Trophoblast cell (in vitro differentiated cells and primary cell): ENCODE data around the gene CSTF1.

Source experiments
- DNase-seq, 2 donors: peaks; one replicate each; pipeline ENCODE4 v3.0.0-alpha.2; 2016
- H2AFZ ChIP-seq: 2 replicates; pipeline ENCODE4 v1.6.1; 2013; ENCODE audit warnings: low read length, moderate library complexity, mild to moderate bottlenecking; ENCODE audit not compliant: insufficient read depth, poor library complexity
- H2AK5ac ChIP-seq: 2 replicates; pipeline ENCODE4 v1.6.1; 2013; ENCODE audit warnings: mild to moderate bottlenecking, low read length
- H2BK120ac ChIP-seq: 2 replicates; pipeline ENCODE4 v1.6.1; 2013; ENCODE audit warnings: low read length, mild to moderate bottlenecking, moderate library complexity; ENCODE audit not compliant: insufficient read depth, poor library complexity
- H2BK12ac ChIP-seq: 2 replicates; pipeline ENCODE4 v1.6.1; 2013; ENCODE audit warnings: mild to moderate bottlenecking, low read length, moderate library complexity
- H2BK5ac ChIP-seq: 2 replicates; pipeline ENCODE4 v1.6.1; 2013; ENCODE audit warnings: low read length, low read depth, moderate library complexity, mild to moderate bottlenecking; ENCODE audit not compliant: poor library complexity
- H3K14ac ChIP-seq: 2 replicates; pipeline ENCODE4 v1.6.1; 2013; ENCODE audit warnings: mild to moderate bottlenecking, low read length
- H3K18ac ChIP-seq: 2 replicates; pipeline ENCODE4 v1.6.1; 2013; ENCODE audit warnings: mild to moderate bottlenecking, low read length
- H3K23ac ChIP-seq: 2 replicates; pipeline ENCODE4 v1.6.1; 2013; ENCODE audit warnings: low read length
- H3K27ac ChIP-seq: 2 replicates; pipeline ENCODE4 v1.5.1; 2013; ENCODE audit warnings: low read depth, mild to moderate bottlenecking, inconsistent platforms, low read length, moderate library complexity
- H3K27me3 ChIP-seq: 2 replicates; pipeline ENCODE4 v1.6.1; 2013; ENCODE audit warnings: inconsistent platforms, mild to moderate bottlenecking, low read length, moderate library complexity; ENCODE audit not compliant: insufficient read depth
- H3K36me3 ChIP-seq, 2 experiments: 1 replicate in 1 of 2; 2 replicates in 1 of 2; pipeline ENCODE4 v1.6.1; 2013; ENCODE audit warnings: low read length in 2 of 2, mild to moderate bottlenecking in 2 of 2, moderate library complexity in 1 of 2; ENCODE audit not compliant: insufficient read depth in 2 of 2, control insufficient read depth in 1 of 2
- H3K4ac ChIP-seq: 2 replicates; pipeline ENCODE4 v1.6.1; 2013; ENCODE audit warnings: low read depth, mild to moderate bottlenecking, low read length, moderate library complexity
- H3K4me1 ChIP-seq, 2 experiments: 1 replicate in 1 of 2; 2 replicates in 1 of 2; pipeline ENCODE4 v1.6.1; 2013; ENCODE audit warnings: low read length in 2 of 2, mild to moderate bottlenecking in 2 of 2, moderate library complexity in 1 of 2; ENCODE audit not compliant: insufficient read depth in 2 of 2, control insufficient read depth in 1 of 2
- H3K4me2 ChIP-seq: 2 replicates; pipeline ENCODE4 v1.6.1; 2013; ENCODE audit warnings: inconsistent platforms, mild to moderate bottlenecking, low read length, moderate library complexity
- H3K4me3 ChIP-seq: 2 replicates; pipeline ENCODE4 v1.5.1; 2013; ENCODE audit warnings: mild to moderate bottlenecking, low read depth, low read length, inconsistent platforms
- H3K79me1 ChIP-seq: one replicate; pipeline ENCODE4 v1.6.1; 2013; ENCODE audit warnings: low read length
- H3K79me2 ChIP-seq: 2 replicates; pipeline ENCODE4 v1.6.1; 2013; ENCODE audit warnings: low read length, mild to moderate bottlenecking; ENCODE audit not compliant: control insufficient read depth, insufficient read depth, poor library complexity
- H3K9ac ChIP-seq: 2 replicates; pipeline ENCODE4 v1.6.1; 2013; ENCODE audit warnings: mild to moderate bottlenecking, low read length
- H3K9me3 ChIP-seq: 2 replicates; pipeline ENCODE4 v1.6.1; 2013; ENCODE audit warnings: low read depth, mild to moderate bottlenecking, control low read depth, inconsistent platforms, low read length; ENCODE audit not compliant: insufficient read depth
- H4K12ac ChIP-seq: 2 replicates; pipeline ENCODE4 v1.6.1; 2013; ENCODE audit warnings: low read depth, mild to moderate bottlenecking, low read length, moderate library complexity
- H4K8ac ChIP-seq: 2 replicates; pipeline ENCODE4 v1.6.1; 2013; ENCODE audit warnings: low read depth, mild to moderate bottlenecking, low read length, moderate library complexity
- H4K91ac ChIP-seq: one replicate; pipeline ENCODE4 v1.6.1; 2013; ENCODE audit warnings: low read depth, mild to moderate bottlenecking, low read length, moderate library complexity
- WGBS: extraction: QIAGEN DNeasy Blood & Tissue Kit; methylation state at CpG from one replicate; pipeline ENCODE4 v1.1.7; 2013; ENCODE audit warnings: missing lambda C conversion rate; ENCODE audit not compliant: insufficient read length, insufficient coverage; ENCODE audit errors: extremely low coverage; 5-methylcytosine and 5-hydroxymethylcytosine counted together

CSTF1 gene

GRCh38 chr20:56383334-56383733 lies 9.1 kb upstream of the CSTF1 start:
- Histone ChIP-seq H2BK120ac (no peak overlapping the region), H2AK5ac (no peak overlapping the region), H2AFZ (no peak overlapping the region), H3K27me3 (no peaks in the 10 kb centered on the region), H4K12ac (no peak overlapping the region), H3K18ac (no peak overlapping the region), H3K4me1 (no peaks in the 10 kb centered on the region), H3K9ac (peak overlapping the region; percentile 25), H3K27ac (no peak overlapping the region), H3K4me3 (no peak overlapping the region), H3K4me2 (no peak overlapping the region), H3K14ac (no peak overlapping the region), H4K91ac (no peak overlapping the region), H3K79me1 (peaks cover 2% of the 10 kb centered on the region), H3K36me3 (peaks cover 29 to 39% of the 10 kb centered on the region in 2 experiments), H2BK12ac (no peak overlapping the region), H3K4ac (no peak overlapping the region), H4K8ac (no peak overlapping the region), H2BK5ac (no peak overlapping the region), H3K9me3 (no peaks in the 10 kb centered on the region), H3K79me2 (peaks cover 2% of the 10 kb centered on the region), H3K23ac (no peak overlapping the region)
- no CpG with 5 or more reads among the region's 8 CpGs for WGBS
- DNase-seq = no peak

DNA sequence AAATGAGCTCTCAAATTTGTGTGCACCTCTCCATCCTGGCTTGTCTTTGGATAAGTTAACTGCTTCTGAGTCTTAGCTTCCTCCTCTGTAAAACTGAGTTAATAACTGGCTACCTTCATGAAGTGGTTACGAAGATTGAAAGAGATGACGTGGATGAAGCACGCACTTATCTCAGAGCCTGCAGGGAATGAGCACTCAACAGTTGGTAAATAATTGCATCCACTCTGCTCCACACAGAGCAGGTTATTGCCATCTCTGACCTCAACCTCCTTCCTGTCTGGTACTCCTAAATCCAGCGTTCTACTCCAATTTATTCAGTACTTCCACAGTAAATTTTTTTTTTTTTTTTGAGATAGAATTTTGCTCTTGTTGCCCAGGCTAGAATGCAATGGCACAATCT lies 7.3 kb upstream of the CSTF1 start:
- Histone ChIP-seq H3K4me2 (no peak overlapping the region), H4K8ac (no peak overlapping the region), H3K36me3 (peaks cover 27 to 50% of the 10 kb centered on the region in 2 experiments), H3K9me3 (no peaks in the 10 kb centered on the region), H2AFZ (no peak overlapping the region), H2BK120ac (no peak overlapping the region), H2BK5ac (no peak overlapping the region), H3K27ac (no peak overlapping the region), H3K79me1 (peaks cover 2% of the 10 kb centered on the region), H3K9ac (no peak overlapping the region), H2AK5ac (no peak overlapping the region), H3K4me1 (no peaks in the 10 kb centered on the region), H3K4me3 (no peak overlapping the region), H3K4ac (no peak overlapping the region), H3K79me2 (peaks cover 2% of the 10 kb centered on the region), H4K91ac (no peak overlapping the region), H4K12ac (no peak overlapping the region), H3K18ac (no peak overlapping the region), H2BK12ac (no peak overlapping the region), H3K23ac (no peak overlapping the region), H3K27me3 (no peaks in the 10 kb centered on the region), H3K14ac (no peak overlapping the region)
- DNase-seq = no peak
- WGBS = no CpG with 5 or more reads among the region's 4 CpGs

DNA sequence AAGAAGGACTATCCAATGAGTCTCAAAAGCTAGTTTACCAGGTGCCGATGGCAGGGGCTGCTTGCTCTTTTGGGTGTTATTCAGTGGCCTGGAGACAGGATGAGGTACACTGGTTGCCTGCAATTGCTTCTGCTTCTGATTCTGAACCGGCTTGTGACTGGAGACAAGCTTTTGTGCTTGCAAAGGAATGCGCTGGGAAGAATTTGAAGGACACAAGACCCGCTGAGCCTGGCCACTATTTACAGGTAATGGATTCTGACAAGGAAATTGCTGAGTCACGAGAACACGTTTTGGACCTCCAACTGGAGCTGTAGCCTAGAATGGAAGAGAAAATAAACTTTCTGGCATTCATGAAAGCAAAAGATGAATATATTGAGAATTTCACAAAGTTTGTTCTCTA lies 6.2 kb upstream of the CSTF1 start:
- H3K18ac ChIP-seq = no peak overlapping the region
- no peak overlapping the region for H3K23ac ChIP-seq
- H2BK120ac ChIP-seq = no peak overlapping the region
- peaks cover 0 to 3% of the 10 kb centered on the region in 2 experiments for H3K4me1 ChIP-seq
- no peaks in the 10 kb centered on the region for H3K9me3 ChIP-seq
- peaks cover 6% of the 10 kb centered on the region for H3K79me2 ChIP-seq
- no peak overlapping the region for H3K9ac ChIP-seq
- H4K12ac ChIP-seq = no peak overlapping the region
- H2AFZ ChIP-seq = no peak overlapping the region
- H2AK5ac ChIP-seq = no peak overlapping the region
- H3K4ac ChIP-seq = peak overlapping the region; percentile 42
- WGBS = no CpG with 5 or more reads among the region's 6 CpGs
- H3K4me2 ChIP-seq = no peak overlapping the region
- no peak overlapping the region for H3K4me3 ChIP-seq
- H3K27me3 ChIP-seq = no peaks in the 10 kb centered on the region
- no peak for DNase-seq
- no peak overlapping the region for H4K8ac ChIP-seq
- H3K36me3 ChIP-seq = peaks cover 26 to 52% of the 10 kb centered on the region in 2 experiments
- H4K91ac ChIP-seq = no peak overlapping the region
- H3K27ac ChIP-seq = no peak overlapping the region
- H3K79me1 ChIP-seq = peaks cover 2% of the 10 kb centered on the region
- no peak overlapping the region for H2BK5ac ChIP-seq
- no peak overlapping the region for H3K14ac ChIP-seq
- H2BK12ac ChIP-seq = no peak overlapping the region

GRCh38 chr20:56388882-56389281 lies 3.6 kb upstream of the CSTF1 start:
- Histone ChIP-seq H3K9ac (no peak overlapping the region), H4K91ac (no peak overlapping the region), H3K14ac (no peak overlapping the region), H2BK5ac (no peak overlapping the region), H3K36me3 (peaks cover 17 to 41% of the 10 kb centered on the region in 2 experiments), H3K4me3 (no peak overlapping the region), H3K79me2 (peaks cover 16% of the 10 kb centered on the region), H3K23ac (no peak overlapping the region), H3K4me1 (peaks cover 0 to 8% of the 10 kb centered on the region in 2 experiments), H3K27me3 (no peaks in the 10 kb centered on the region), H4K8ac (no peak overlapping the region), H3K9me3 (no peaks in the 10 kb centered on the region), H2AK5ac (no peak overlapping the region), H3K18ac (no peak overlapping the region), H3K4me2 (no peak overlapping the region), H2BK120ac (no peak overlapping the region), H3K27ac (no peak overlapping the region), H2BK12ac (no peak overlapping the region), H4K12ac (no peak overlapping the region), H2AFZ (no peak overlapping the region), H3K4ac (no peak overlapping the region), H3K79me1 (peaks cover 11% of the 10 kb centered on the region)
- no peak for DNase-seq
- no CpG with 5 or more reads among the region's 4 CpGs for WGBS
